Measurements from ENCODE around the gene TOMM70. TPM values are rescaled to one million over a fixed set of nuclear protein-coding genes. Genes with fewer than 3 reads are reported as not detected.

TOMM70 gene
- total RNA-seq, 1 experiment from 2014 or later, result 59.2 TPM

DNA sequence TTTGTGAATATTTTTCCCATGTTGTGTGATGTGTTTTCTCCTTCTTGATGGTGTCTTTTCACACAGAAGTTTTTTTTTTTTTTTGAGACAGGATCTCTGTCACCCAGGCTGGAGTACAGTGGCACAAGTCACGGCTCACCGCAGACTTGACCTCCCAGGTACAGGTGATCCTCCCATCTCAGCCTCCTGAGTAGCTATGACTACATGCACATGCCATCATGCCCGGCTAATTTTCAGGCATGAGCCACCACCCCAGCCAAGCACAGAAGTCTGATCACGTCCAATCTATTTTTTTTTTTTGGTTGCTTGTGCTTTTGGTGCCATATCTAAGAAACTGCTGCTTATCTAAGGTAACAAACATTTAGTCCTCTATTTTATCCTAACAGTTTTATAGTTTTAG is 24.6 kb downstream of the TOMM70 start (continued):
- TF ChIP-seq, protein P1, sequence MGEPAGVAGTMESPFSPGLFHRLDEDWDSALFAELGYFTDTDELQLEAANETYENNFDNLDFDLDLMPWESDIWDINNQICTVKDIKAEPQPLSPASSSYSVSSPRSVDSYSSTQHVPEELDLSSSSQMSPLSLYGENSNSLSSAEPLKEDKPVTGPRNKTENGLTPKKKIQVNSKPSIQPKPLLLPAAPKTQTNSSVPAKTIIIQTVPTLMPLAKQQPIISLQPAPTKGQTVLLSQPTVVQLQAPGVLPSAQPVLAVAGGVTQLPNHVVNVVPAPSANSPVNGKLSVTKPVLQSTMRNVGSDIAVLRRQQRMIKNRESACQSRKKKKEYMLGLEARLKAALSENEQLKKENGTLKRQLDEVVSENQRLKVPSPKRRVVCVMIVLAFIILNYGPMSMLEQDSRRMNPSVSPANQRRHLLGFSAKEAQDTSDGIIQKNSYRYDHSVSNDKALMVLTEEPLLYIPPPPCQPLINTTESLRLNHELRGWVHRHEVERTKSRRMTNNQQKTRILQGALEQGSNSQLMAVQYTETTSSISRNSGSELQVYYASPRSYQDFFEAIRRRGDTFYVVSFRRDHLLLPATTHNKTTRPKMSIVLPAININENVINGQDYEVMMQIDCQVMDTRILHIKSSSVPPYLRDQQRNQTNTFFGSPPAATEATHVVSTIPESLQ (CRISPR knock-in tag; IDR thresholded peaks at IDR 0.05), result no peak

GRCh38 chr3:100374521-100374920 is 26.4 kb downstream of the TOMM70 start:
- DNase-seq (ENCODE audit: low spot score), result no peak
- POLR2A ChIA-PET, result interaction anchor here (0.7 kb wide), 1 partner anchor 171 kb away, joined by 4 read pairs; no protein-coding TSS in a partner anchor
- CTCF ChIA-PET, result no interaction called here
- no peak for ATAC-seq
- Mint-ChIP-seq H3K27ac (no peak overlapping the region), H3K4me3 (no peak overlapping the region), H3K27me3 (ENCODE audit: low read depth) (no peaks in the 10 kb centered on the region), H3K36me3 (peaks cover 50% of the 10 kb centered on the region), H3K4me1 (peaks cover 7% of the 10 kb centered on the region; the same call in 1 of the 2 replicates), H3K9me3 (no peaks in the 10 kb centered on the region)
- no peak for TF ChIP-seq ZNF138 (CRISPR knock-in tag; conservative IDR thresholded peaks at IDR 0.05)
- TF ChIP-seq, protein P2, sequence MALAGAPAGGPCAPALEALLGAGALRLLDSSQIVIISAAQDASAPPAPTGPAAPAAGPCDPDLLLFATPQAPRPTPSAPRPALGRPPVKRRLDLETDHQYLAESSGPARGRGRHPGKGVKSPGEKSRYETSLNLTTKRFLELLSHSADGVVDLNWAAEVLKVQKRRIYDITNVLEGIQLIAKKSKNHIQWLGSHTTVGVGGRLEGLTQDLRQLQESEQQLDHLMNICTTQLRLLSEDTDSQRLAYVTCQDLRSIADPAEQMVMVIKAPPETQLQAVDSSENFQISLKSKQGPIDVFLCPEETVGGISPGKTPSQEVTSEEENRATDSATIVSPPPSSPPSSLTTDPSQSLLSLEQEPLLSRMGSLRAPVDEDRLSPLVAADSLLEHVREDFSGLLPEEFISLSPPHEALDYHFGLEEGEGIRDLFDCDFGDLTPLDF (CRISPR knock-in tag; IDR thresholded peaks at IDR 0.05), result no peak
- TF ChIP-seq, protein P3, sequence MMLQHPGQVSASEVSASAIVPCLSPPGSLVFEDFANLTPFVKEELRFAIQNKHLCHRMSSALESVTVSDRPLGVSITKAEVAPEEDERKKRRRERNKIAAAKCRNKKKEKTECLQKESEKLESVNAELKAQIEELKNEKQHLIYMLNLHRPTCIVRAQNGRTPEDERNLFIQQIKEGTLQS (CRISPR knock-in tag; conservative IDR thresholded peaks at IDR 0.05), result no peak
- TF ChIP-seq, protein P4, sequence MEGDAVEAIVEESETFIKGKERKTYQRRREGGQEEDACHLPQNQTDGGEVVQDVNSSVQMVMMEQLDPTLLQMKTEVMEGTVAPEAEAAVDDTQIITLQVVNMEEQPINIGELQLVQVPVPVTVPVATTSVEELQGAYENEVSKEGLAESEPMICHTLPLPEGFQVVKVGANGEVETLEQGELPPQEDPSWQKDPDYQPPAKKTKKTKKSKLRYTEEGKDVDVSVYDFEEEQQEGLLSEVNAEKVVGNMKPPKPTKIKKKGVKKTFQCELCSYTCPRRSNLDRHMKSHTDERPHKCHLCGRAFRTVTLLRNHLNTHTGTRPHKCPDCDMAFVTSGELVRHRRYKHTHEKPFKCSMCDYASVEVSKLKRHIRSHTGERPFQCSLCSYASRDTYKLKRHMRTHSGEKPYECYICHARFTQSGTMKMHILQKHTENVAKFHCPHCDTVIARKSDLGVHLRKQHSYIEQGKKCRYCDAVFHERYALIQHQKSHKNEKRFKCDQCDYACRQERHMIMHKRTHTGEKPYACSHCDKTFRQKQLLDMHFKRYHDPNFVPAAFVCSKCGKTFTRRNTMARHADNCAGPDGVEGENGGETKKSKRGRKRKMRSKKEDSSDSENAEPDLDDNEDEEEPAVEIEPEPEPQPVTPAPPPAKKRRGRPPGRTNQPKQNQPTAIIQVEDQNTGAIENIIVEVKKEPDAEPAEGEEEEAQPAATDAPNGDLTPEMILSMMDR (IDR thresholded peaks at IDR 0.05), result no peak

DNA sequence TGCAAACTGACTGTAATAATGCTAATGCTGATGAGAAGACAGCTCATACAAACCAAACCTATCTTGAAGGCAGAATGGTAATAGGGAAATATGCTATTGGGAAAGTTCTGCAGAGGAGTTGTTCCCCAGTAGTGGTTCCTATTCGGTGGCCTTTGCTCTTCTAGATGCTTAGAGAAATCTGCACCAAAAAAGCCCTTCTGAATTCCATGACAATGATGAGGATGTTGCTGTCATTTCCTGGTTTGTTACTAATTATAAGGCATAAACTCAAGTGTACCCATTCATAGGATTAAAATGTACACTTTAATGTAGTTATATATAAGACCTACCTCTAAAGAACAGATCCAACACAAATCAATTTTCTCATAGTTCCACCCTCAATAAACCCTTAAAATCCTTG is 30.1 kb downstream of the TOMM70 start:
- POLR2A ChIA-PET, result no interaction called here
- TF ChIP-seq FOXK1 (CRISPR knock-in tag; IDR thresholded peaks at IDR 0.05) (no peak), SOX15 (CRISPR knock-in tag; IDR thresholded peaks at IDR 0.05) (no peak), ZNF416 (CRISPR knock-in tag; IDR thresholded peaks at IDR 0.05) (no peak), STAT6 (CRISPR knock-in tag; conservative IDR thresholded peaks at IDR 0.05; ENCODE audit: low read depth) (no peak), TCF7 (CRISPR knock-in tag; IDR thresholded peaks at IDR 0.05; ENCODE audit: low read depth) (no peak), PRRX2 (CRISPR knock-in tag; IDR thresholded peaks at IDR 0.05) (no peak), CREM (CRISPR knock-in tag; IDR thresholded peaks at IDR 0.05) (no peak), ZNF671 (CRISPR knock-in tag; IDR thresholded peaks at IDR 0.05) (no peak), IRF2 (CRISPR knock-in tag; IDR thresholded peaks at IDR 0.05; ENCODE audit: borderline replicate concordance, low read depth) (no peak), ZBTB21 (CRISPR knock-in tag; IDR thresholded peaks at IDR 0.05; ENCODE audit: borderline replicate concordance) (no peak), CREB1 (CRISPR knock-in tag; IDR thresholded peaks at IDR 0.05) (no peak), MYBL2 (CRISPR knock-in tag; IDR thresholded peaks at IDR 0.05) (no peak), RELA (CRISPR knock-in tag; IDR thresholded peaks at IDR 0.05; ENCODE audit: borderline replicate concordance) (no peak)
- CTCF ChIA-PET, result no interaction called here
- Mint-ChIP-seq H3K27ac (no peak overlapping the region), H3K4me3 (no peak overlapping the region), H3K27me3 (ENCODE audit: low read depth) (no peaks in the 10 kb centered on the region), H3K9me3 (no peaks in the 10 kb centered on the region), H3K4me1 (peaks cover 7% of the 10 kb centered on the region; the same call in 1 of the 2 replicates), H3K36me3 (peaks cover 37% of the 10 kb centered on the region)
- ATAC-seq, result no peak
- DNase-seq (ENCODE audit: low spot score), result no peak
